Measurements from ENCODE around the gene CPTP.

DNA sequence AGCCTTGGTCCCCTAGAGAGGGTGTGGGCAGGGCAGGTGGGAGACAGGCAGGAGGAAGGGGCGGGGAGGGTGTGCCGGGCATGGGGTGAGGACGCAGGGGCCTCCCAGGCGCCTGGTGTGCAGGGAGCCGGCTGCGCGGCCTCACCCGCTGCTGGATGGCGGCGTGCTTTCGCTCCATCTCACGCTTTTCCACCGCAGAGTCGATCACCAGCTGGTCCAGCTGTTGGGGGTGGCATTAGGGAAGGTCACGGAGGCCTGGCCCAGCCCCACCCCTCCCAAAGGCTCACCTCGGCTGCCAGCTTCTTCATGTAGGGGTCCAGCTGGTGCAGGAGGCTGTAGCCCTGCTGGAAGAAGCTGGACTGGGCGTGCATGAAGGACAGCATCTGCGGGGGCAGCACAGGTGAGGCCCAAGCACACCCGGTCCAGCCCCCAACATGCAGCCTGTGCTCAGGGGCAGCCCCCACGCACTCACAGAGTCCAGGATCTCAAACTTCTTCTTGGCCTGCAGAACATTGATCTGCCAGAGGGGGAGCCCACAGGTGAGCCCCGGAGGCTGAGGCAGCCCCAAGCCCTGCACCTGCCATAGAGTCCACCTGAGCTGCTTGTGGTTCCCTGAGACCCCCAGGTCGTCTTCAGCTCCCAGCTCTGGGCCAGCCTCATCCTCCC is 24.8 kb upstream of the CPTP start:
- TF ChIP-seq GATA3 (IDR thresholded peaks at IDR 0.05; ENCODE audit: low read depth, low read length) = no peak
- no peak for TF ChIP-seq GATA2 (IDR thresholded peaks at IDR 0.05; ENCODE audit: low read depth, low read length)
